Esophagus muscularis mucosa (tissue), 4 donors: ENCODE measurements around the gene ACOT8.

Source experiments
- CTCF ChIP-seq, 3 experiments: fragments of 200-600 bp in 2 of 3; fragments of 450-650 bp in 1 of 3; sonication (generic) in 2 of 3; IDR thresholded peaks; one replicate each; pipeline ENCODE4 v1.5.1; 2017 to 2019; ENCODE audit warnings: antibody characterized with exemption in 3 of 3, mild to moderate bottlenecking in 2 of 3, moderate library complexity in 1 of 3
- EP300 ChIP-seq: sonication (generic); formaldehyde crosslinking; IDR thresholded peaks from one replicate; pipeline ENCODE4 v1.6.1; 2017; ENCODE audit warnings: antibody characterized with exemption
- POLR2A ChIP-seq: fragments of 450-650 bp; IDR thresholded peaks from one replicate; pipeline ENCODE4 v1.6.1; 2017; ENCODE audit warnings: antibody characterized with exemption, moderate library complexity, mild to moderate bottlenecking, low read depth
- POLR2AphosphoS5 ChIP-seq, 2 donors: sonication (generic); formaldehyde crosslinking; IDR thresholded peaks; one replicate each; pipeline ENCODE4 v1.6.1; 2017; ENCODE audit warnings: antibody characterized with exemption in 2 of 2

GRCh38 chr20:45897692-45898091 lies 40.5 kb upstream of the ACOT8 start:
- TF ChIP-seq POLR2AphosphoS5 (IDR thresholded peaks at IDR 0.05): no peak
- TF ChIP-seq POLR2A: no peak
- no peak for TF ChIP-seq CTCF (IDR thresholded peaks at IDR 0.05)
- TF ChIP-seq EP300: no peak
